HUES6 (cell line): ENCODE results near the gene SLC10A7.
A peak's percentile ranks its signal among the peaks of the same experiment; 100 is the strongest.
"Not testable (repeated sequence)": the region's sequence is repeated elsewhere in the genome, so short reads cannot be mapped to it uniquely, and the experiment has no call there.

Source experiments
- H3K27ac ChIP-seq: 2 replicates; pipeline ENCODE4 v1.7.0; 2013; ENCODE audit warnings: low read depth, mild to moderate bottlenecking, low read length, inconsistent platforms
- H3K27me3 ChIP-seq: 2 replicates; pipeline ENCODE4 v1.6.1; 2013; ENCODE audit warnings: low read length; ENCODE audit not compliant: control insufficient read depth, insufficient read depth
- H3K36me3 ChIP-seq: 2 replicates; pipeline ENCODE4 v1.6.1; 2013; ENCODE audit warnings: low read length; ENCODE audit not compliant: control insufficient read depth, insufficient read depth
- H3K4me1 ChIP-seq: 2 replicates; pipeline ENCODE4 v1.6.1; 2013; ENCODE audit warnings: low read length; ENCODE audit not compliant: control insufficient read depth, insufficient read depth
- H3K4me3 ChIP-seq: 2 replicates; pipeline ENCODE4 v1.5.1; 2013; ENCODE audit warnings: low read depth, low read length
- H3K9ac ChIP-seq: one replicate; pipeline ENCODE4 v1.6.1; 2013; ENCODE audit warnings: mild to moderate bottlenecking, low read length
- H3K9me3 ChIP-seq: 2 replicates; pipeline ENCODE4 v1.6.1; 2013; ENCODE audit warnings: low read depth, low read length; ENCODE audit not compliant: control insufficient read depth, insufficient read depth

SLC10A7 gene

DNA sequence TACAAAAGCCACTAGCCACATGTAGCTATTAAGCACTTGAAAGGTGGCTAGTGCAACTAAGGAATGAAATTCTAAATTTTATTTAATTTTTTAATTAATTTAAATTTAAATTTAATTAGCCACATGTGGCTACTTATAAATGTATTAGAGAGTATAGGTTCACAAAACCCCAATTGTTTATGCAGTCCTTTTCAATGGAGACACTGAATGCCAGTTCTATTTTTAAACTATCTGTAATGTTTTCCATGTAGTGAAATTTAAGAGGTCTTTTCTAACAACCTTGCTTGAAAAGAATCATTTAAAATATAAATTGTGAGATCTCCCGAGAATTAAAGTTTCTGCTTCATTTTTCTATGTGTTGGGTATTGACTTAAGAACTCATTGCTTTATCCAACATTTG lies 154.4 kb downstream of the SLC10A7 start:
- Histone ChIP-seq H3K36me3 (no peaks in the 10 kb centered on the region), H3K4me1 (no peaks in the 10 kb centered on the region; the same call in 1 of the 2 replicates), H3K9ac (no peak overlapping the region), H3K27ac (no peak overlapping the region), H3K4me3 (no peak overlapping the region), H3K27me3 (no peaks in the 10 kb centered on the region), H3K9me3 (peaks cover 10% of the 10 kb centered on the region; the same call in 1 of the 2 replicates)

DNA sequence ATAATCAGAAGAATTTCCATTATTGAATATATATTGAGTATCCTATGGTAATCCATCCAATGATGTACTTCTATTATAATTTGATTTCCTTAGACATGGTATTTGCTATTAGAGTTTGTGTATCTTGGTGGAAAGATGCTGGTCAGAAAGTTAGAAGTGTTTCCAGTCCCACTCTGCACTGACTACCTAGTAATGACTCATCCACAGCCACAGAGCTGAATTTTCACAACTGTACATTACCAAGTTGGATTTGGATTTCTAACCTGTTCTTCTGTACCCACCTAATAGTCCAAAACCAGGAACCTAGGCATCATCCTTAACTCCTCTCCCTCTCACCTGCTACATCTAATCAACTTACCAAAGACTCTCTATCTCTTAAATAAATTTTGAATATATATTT lies 162.0 kb downstream of the SLC10A7 start:
- H3K4me3 ChIP-seq: no peak overlapping the region
- no peaks in the 10 kb centered on the region for H3K36me3 ChIP-seq
- no peaks in the 10 kb centered on the region for H3K4me1 ChIP-seq
- H3K9ac ChIP-seq: no peak overlapping the region
- H3K9me3 ChIP-seq: no peaks in the 10 kb centered on the region
- no peaks in the 10 kb centered on the region for H3K27me3 ChIP-seq
- H3K27ac ChIP-seq: no peak overlapping the region

DNA sequence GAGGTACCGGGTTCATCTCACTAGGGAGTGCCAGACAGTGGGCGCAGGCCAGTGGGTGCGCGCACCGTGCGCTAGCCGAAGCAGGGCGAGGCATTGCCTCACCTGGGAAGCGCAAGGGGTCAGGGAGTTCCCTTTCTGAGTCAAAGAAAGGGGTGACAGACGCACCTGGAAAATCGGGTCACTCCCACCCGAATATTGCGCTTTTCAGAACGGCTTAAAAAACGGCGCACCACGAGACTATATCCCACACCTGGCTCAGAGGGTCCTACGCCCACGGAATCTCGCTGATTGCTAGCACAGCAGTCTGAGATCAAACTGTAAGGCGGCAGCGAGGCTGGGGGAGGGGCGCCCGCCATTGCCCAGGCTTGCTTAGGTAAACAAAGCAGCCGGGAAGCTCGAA lies 171.6 kb downstream of the SLC10A7 start:
- not testable (repeated sequence) for H3K9me3 ChIP-seq, H3K36me3 ChIP-seq, H3K27me3 ChIP-seq, H3K27ac ChIP-seq, H3K4me1 ChIP-seq
- peak overlapping the region; percentile 55 for H3K4me3 ChIP-seq
- H3K9ac ChIP-seq: peak overlapping the region; percentile 74

DNA sequence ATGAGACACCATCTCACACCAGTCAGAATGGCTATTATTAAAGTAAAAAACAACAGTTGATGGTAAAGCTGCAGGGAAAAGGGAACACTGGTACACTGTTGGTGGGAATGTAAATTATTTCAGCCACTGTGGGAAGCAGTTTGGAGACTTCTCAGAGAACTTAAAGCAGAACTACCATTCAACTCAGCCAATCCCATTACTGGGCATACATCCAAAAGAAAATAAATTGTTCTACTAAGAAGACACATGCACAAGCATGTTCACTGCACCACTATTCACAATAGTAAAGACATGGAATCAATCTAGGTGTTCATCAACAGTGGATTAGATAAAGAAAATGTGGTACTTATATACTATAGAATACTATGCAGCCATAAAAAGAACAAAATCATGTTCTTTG lies 172.4 kb downstream of the SLC10A7 start:
- Histone ChIP-seq H3K4me1 (no peaks in the 10 kb centered on the region), H3K9me3 (no peaks in the 10 kb centered on the region), H3K27me3 (no peaks in the 10 kb centered on the region), H3K27ac (no peak overlapping the region), H3K9ac (no peak overlapping the region), H3K36me3 (no peaks in the 10 kb centered on the region), H3K4me3 (no peak overlapping the region)

DNA sequence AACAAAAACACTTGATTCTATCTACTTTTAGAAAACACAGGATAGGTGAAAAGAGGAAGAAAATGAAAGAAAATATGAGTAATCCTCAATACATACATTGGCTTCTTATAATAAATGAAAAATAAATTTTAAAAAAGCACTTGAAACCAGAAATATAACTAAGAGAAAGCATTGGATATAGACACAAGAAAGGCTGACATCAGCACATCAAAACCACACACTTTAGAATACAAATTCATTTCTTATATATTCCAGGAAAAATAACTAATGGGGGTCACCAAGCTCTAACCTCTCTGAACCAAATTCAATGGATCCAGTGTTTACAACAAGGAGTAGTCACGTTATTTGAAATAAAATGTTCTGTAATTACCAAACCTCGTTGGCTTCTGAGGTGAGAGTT lies 173.9 kb downstream of the SLC10A7 start:
- no peaks in the 10 kb centered on the region for H3K27me3 ChIP-seq
- H3K4me1 ChIP-seq: no peaks in the 10 kb centered on the region
- H3K36me3 ChIP-seq: no peaks in the 10 kb centered on the region
- no peaks in the 10 kb centered on the region for H3K9me3 ChIP-seq
- no peak overlapping the region for H3K27ac ChIP-seq
- no peak overlapping the region for H3K4me3 ChIP-seq
- H3K9ac ChIP-seq: no peak overlapping the region

DNA sequence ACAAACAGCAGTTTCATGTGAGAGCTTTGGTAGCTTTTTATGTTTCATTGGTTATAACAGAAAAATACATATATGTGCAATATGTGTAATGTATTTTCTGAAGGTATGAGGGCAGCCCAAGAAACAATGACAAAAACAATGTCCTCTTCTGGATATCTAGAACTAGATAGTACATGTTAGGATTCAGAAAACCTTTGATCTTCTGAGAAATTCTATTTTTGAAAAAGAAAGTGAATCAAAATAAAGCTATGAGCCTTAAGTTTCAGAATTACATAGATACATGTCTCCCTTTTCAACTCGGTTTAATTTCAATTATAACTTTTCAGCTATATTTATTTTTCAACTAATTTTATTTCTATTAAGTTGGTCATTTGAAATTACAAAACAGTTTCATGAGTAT lies 175.5 kb downstream of the SLC10A7 start:
- Histone ChIP-seq H3K4me1 (no peaks in the 10 kb centered on the region), H3K9ac (no peak overlapping the region), H3K36me3 (no peaks in the 10 kb centered on the region), H3K9me3 (no peaks in the 10 kb centered on the region), H3K27ac (no peak overlapping the region), H3K27me3 (no peaks in the 10 kb centered on the region), H3K4me3 (no peak overlapping the region)

DNA sequence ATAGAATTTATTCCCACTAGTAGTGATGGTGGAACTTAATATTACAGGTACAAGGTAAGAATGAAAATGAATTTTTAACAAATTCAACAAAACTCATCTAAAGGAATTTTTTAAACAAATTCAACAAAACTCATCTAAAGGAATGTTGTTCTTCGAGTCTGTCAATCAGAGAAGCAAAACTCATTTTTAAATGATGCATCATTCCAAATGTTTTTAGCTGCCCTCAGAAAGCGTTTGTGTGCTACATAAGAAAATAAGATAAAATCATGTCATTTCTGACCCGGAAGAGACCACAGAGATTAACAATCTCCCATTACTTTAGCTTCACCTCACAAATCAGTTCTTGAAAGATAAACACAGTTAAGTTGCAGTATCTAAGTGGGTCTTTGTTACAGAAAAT lies 178.0 kb downstream of the SLC10A7 start:
- no peaks in the 10 kb centered on the region for H3K4me1 ChIP-seq
- H3K36me3 ChIP-seq: no peaks in the 10 kb centered on the region
- no peaks in the 10 kb centered on the region for H3K9me3 ChIP-seq
- no peaks in the 10 kb centered on the region for H3K27me3 ChIP-seq
- H3K9ac ChIP-seq: no peak overlapping the region
- H3K4me3 ChIP-seq: no peak overlapping the region
- H3K27ac ChIP-seq: no peak overlapping the region

DNA sequence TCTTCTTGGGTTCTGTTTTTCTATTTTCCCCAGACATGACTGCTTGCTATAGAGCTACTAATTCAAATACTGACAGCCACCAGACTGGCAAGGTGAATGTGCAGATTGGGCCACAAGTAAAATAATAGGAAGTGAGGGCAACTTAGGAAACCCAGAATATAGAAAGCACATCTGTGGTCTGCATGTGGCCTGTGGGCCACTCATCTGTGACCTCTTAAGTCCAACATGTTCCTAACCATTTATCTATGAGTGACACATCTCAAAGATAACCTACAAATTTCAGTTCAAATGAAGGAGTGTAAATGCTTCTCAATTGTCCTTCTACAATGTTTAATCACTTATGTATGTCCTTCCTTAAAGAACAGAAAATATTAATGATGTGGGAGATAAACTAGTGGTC lies 178.5 kb downstream of the SLC10A7 start:
- H3K27ac ChIP-seq: no peak overlapping the region
- no peaks in the 10 kb centered on the region for H3K4me1 ChIP-seq
- H3K4me3 ChIP-seq: no peak overlapping the region
- H3K27me3 ChIP-seq: no peaks in the 10 kb centered on the region
- H3K9me3 ChIP-seq: no peaks in the 10 kb centered on the region
- H3K36me3 ChIP-seq: no peaks in the 10 kb centered on the region
- H3K9ac ChIP-seq: no peak overlapping the region

DNA sequence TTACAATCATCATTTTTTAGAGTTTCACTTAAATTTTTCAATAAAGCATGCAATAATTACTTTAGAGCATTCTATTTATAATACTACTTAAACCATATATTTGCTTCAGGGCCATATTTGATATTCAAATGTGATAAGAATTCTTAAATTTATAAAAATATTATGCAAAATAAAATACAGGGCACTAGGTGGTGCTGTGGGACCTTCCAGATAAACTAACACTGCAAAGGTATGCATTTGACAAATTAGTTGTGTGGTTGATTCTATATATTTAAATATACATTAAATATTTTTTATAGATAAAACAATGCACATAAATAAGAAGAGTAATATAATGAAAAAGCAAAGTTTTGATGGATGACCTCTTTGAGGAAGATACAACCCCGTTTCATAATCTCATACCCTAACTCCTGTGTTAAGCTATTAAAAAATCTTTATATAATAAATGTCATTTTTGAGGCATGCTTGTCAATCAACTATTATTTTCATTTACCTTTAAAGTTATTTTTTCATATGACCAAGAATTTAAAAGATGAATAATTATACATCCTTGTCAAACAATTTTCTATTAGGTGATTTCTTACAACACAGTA lies 179.0 kb downstream of the SLC10A7 start:
- Histone ChIP-seq H3K9ac (no peak overlapping the region), H3K4me1 (no peaks in the 10 kb centered on the region), H3K36me3 (no peaks in the 10 kb centered on the region), H3K27ac (no peak overlapping the region), H3K9me3 (no peaks in the 10 kb centered on the region), H3K4me3 (no peak overlapping the region), H3K27me3 (no peaks in the 10 kb centered on the region)

DNA sequence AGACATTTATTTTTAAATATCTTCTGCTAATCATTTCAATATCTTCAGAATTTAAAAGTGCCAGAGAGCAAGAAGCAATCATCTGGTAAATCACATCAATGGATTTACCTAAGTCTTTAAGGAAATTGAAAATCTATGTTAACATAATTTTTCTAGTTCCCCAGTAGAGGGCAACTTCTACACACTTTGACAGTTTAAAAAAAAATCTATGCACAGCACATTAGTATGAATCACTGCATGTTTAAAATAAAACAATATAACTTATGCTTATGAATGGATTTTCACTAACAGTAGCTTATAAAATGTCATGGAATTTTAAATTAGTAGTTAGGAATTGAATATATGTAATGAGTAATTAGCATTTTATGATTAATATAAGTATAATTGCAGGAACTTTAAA lies 180.9 kb downstream of the SLC10A7 start:
- Histone ChIP-seq H3K9me3 (no peaks in the 10 kb centered on the region), H3K4me3 (no peak overlapping the region), H3K27ac (no peak overlapping the region), H3K36me3 (no peaks in the 10 kb centered on the region), H3K9ac (no peak overlapping the region), H3K4me1 (no peaks in the 10 kb centered on the region), H3K27me3 (no peaks in the 10 kb centered on the region)

DNA sequence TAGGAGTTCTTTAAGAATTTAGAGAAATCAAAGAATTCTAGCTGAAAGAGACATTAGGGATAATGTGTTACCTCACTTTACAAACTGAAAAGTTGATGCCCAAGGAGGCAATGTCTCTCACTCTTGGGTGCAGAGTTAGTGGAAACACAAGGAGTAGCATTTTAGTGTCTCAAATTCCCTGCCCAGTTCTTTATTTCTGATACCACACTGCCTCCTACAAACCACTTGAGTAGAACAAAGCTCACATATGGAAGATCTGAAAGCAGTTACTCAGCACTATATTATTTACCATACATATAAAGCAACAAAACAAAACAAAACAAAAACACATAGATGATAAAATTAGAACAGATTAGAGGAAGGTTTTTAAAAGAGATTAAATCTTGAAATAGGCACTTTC lies 183.2 kb downstream of the SLC10A7 start:
- Histone ChIP-seq H3K27ac (no peak overlapping the region), H3K4me3 (no peak overlapping the region), H3K27me3 (no peaks in the 10 kb centered on the region), H3K36me3 (no peaks in the 10 kb centered on the region), H3K9me3 (no peaks in the 10 kb centered on the region), H3K9ac (no peak overlapping the region), H3K4me1 (no peaks in the 10 kb centered on the region)

DNA sequence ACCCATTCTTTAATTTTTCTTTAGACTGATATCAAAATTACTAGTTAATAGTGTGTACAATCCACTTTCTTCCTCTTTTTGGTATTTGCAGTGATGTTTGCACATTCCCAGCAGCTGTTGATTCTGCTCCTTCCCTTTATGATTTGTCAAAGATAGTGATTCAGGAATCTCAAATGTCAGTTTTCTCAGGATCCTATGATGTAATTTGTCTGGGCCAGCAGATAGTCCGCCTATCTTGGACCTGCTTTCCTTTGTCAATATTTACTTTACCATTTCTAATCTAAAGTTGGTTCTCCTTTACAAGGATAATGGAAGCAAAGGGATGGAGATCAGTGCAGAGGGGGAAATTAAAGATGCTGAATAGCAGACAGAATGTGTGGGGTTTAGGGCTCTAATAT lies 185.3 kb downstream of the SLC10A7 start:
- Histone ChIP-seq H3K4me3 (no peak overlapping the region), H3K4me1 (no peaks in the 10 kb centered on the region), H3K36me3 (no peaks in the 10 kb centered on the region), H3K27ac (no peak overlapping the region), H3K9ac (no peak overlapping the region), H3K9me3 (no peaks in the 10 kb centered on the region), H3K27me3 (no peaks in the 10 kb centered on the region)
